ENCODE data around the gene RAI1.

- no peak for TF ChIP-seq EP300 (IDR thresholded peaks at IDR 0.05; ENCODE audit: low read depth in 2 of 2, low read length in 2 of 2)
- no peak for TF ChIP-seq EP300 (CRISPR knock-in tag; IDR thresholded peaks at IDR 0.05; ENCODE audit: borderline replicate concordance)
- no peak for TF ChIP-seq NR2F2 (IDR thresholded peaks at IDR 0.05; ENCODE audit: borderline replicate concordance, low read depth)
- no peak for TF ChIP-seq ZNF34 (CRISPR knock-in tag; IDR thresholded peaks at IDR 0.05; ENCODE audit: borderline replicate concordance)
- TF ChIP-seq, protein P1, sequence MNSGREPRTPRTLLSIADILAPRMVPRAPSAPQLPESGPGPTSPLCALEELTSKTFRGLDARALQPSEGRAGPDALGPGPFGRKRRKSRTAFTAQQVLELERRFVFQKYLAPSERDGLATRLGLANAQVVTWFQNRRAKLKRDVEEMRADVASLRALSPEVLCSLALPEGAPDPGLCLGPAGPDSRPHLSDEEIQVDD (CRISPR knock-in tag; IDR thresholded peaks at IDR 0.05; ENCODE audit: borderline replicate concordance) = no peak
- no peak for TF ChIP-seq CEBPZ (IDR thresholded peaks at IDR 0.05; ENCODE audit: low read length)
Measured at GRCh38 chr17:17788967-17789366, 107.7 kb downstream of the RAI1 start.

Data from HepG2 (cell line).